Neural crest cell (in vitro differentiated cells): Measurements from ENCODE around the gene ZNF808. TPM values are rescaled to one million over a fixed set of nuclear protein-coding genes. Genes with fewer than 3 reads are reported as not detected.
"Not testable (repeated sequence)": the region's sequence is repeated elsewhere in the genome, so short reads cannot be mapped to it uniquely, and the experiment has no call there.

ENCODE experiments used
- DNase-seq: peaks from one replicate; pipeline ENCODE4 v3.0.0; 2021; ENCODE audit warnings: low read depth, mixed read lengths, low spot score
- H3K27ac Mint-ChIP-seq: one replicate; pipeline ENCODE4 v1.8.0; 2021; ENCODE audit warnings: mild to moderate bottlenecking, mixed read lengths; ENCODE audit not compliant: unreplicated experiment
- H3K27me3 Mint-ChIP-seq: 2 replicates; pipeline ENCODE4 v1.8.0; 2021; ENCODE audit warnings: low read depth, mild to moderate bottlenecking, mixed read lengths
- H3K36me3 Mint-ChIP-seq: 2 replicates; pipeline ENCODE4 v1.8.0; 2021; ENCODE audit warnings: low read depth, mild to moderate bottlenecking, mixed read lengths
- H3K4me1 Mint-ChIP-seq: 2 replicates; pipeline ENCODE4 v1.8.0; 2021; ENCODE audit warnings: mixed read lengths
- H3K4me3 Mint-ChIP-seq: one replicate; pipeline ENCODE4 v1.8.0; 2021; ENCODE audit warnings: mild to moderate bottlenecking, mixed read lengths
- H3K9me3 Mint-ChIP-seq: 2 replicates; pipeline ENCODE4 v1.8.0; 2021; ENCODE audit warnings: mixed read lengths
- total RNA-seq: library from RNA; stranded (reverse); gene quantifications from 2 replicates; pipeline ENCODE4 v1.2.1, GENCODE V29; 2021
- TF ChIP-seq, protein P1 (sequence below): fragments of 200-600 bp; sonication (generic); conservative IDR thresholded peaks from 2 replicates; pipeline ENCODE4 v1.5.0; 2021; ENCODE audit warnings: antibody characterized with exemption, mild to moderate bottlenecking

Gene ZNF808
- total RNA-seq, 1 donor from 2014 or later: 23.4 TPM

DNA sequence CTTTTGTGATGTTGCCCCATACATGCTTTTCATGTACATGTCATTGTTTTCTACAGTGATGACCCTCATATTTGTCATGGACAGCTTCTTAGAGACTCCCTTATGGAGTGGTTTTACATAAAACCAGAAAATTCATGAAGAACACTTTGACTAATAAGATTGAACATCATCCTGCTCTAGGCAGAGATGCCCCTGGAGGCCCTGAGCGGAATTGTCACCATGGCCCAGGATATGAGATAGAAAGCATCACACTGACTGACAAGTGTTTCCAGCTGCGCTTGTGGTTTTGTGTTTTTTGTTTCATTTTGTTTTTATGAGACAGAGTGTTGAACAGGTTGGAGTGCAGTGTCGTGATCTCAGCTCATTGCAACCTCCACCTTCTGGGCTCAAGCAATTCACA lies 64.8 kb downstream of the ZNF808 start:
- TF ChIP-seq, protein P1, sequence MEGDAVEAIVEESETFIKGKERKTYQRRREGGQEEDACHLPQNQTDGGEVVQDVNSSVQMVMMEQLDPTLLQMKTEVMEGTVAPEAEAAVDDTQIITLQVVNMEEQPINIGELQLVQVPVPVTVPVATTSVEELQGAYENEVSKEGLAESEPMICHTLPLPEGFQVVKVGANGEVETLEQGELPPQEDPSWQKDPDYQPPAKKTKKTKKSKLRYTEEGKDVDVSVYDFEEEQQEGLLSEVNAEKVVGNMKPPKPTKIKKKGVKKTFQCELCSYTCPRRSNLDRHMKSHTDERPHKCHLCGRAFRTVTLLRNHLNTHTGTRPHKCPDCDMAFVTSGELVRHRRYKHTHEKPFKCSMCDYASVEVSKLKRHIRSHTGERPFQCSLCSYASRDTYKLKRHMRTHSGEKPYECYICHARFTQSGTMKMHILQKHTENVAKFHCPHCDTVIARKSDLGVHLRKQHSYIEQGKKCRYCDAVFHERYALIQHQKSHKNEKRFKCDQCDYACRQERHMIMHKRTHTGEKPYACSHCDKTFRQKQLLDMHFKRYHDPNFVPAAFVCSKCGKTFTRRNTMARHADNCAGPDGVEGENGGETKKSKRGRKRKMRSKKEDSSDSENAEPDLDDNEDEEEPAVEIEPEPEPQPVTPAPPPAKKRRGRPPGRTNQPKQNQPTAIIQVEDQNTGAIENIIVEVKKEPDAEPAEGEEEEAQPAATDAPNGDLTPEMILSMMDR: no peak
- Mint-ChIP-seq H3K9me3 (peaks cover 5% of the 10 kb centered on the region), H3K4me1 (no peaks in the 10 kb centered on the region), H3K27me3 (no peaks in the 10 kb centered on the region), H3K36me3 (peaks cover 43% of the 10 kb centered on the region), H3K27ac (no peak overlapping the region), H3K4me3 (no peak overlapping the region)
- DNase-seq: no peak

DNA sequence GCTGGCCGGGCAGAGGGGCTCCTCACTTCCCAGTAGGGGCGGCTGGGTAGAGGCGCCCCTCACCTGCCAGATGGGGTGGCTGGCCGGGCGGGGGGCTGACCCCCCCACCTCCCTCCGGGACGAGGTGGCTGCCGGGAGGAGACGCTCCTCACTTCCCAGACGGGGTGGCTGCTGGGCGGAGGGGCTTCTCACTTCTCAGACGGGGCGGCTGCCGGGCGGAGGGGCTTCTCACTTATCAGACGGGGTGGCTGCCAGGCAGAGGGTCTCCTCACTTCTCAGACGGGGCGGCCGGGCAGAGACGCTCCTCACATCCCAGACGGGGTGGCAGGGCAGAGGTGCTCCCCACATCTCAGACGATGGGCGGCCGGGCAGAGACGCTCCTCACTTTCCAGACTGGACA lies 66.0 kb downstream of the ZNF808 start:
- not testable (repeated sequence) for H3K27me3 Mint-ChIP-seq, H3K27ac Mint-ChIP-seq, H3K4me1 Mint-ChIP-seq, H3K9me3 Mint-ChIP-seq, DNase-seq, H3K4me3 Mint-ChIP-seq
- peaks cover 41% of the 10 kb centered on the region for H3K36me3 Mint-ChIP-seq

DNA sequence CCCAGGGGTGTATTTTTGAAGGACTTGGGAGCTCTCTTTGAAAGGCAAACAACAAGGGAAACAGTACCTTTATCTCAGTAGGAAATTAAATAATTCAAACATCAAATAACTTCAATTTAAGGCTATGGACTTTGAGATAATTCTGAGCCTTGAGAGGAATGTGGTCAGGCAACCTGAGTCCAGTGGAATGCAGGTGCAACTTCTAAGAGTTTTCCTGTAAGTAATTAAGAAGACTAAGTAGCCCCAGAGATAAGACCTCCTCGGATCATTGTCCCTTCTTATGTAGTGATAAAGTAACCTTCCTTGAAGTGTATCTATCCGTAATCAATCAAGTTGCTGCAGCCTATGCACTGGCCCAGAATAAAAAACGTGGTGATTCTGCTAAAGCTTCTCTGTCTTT lies 71.8 kb downstream of the ZNF808 start:
- DNase-seq: no peak
- no peak overlapping the region for H3K4me3 Mint-ChIP-seq
- peaks cover 21% of the 10 kb centered on the region for H3K4me1 Mint-ChIP-seq
- peaks cover 9% of the 10 kb centered on the region for H3K9me3 Mint-ChIP-seq
- TF ChIP-seq, protein P1: no peak
- H3K27me3 Mint-ChIP-seq: no peaks in the 10 kb centered on the region
- no peak overlapping the region for H3K27ac Mint-ChIP-seq
- H3K36me3 Mint-ChIP-seq: peaks cover 28% of the 10 kb centered on the region

DNA sequence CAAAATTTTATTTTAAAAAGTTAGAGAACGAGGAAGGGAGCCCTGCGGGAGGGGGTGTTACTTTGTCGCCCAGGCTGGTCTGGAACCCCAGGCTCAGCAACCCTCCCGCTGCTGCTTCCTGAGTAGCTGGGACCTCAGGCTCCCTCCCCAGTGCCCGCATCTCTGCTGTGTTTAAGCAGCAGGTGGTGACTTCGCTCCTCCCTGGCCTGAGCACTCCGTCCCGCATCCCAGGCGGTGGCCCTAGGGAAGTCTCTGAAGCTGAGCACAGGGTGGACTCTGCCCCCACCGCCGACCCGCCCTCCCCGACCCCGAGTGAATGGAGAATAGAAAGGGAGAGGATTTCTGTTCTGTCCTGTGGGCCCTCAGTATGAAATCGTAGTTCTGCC lies 73.2 kb downstream of the ZNF808 start:
- peaks cover 9% of the 10 kb centered on the region for H3K9me3 Mint-ChIP-seq
- peak overlapping the region; percentile 67 for H3K27ac Mint-ChIP-seq
- TF ChIP-seq, protein P1: no peak
- DNase-seq: no peak
- peaks cover 23% of the 10 kb centered on the region for H3K4me1 Mint-ChIP-seq
- H3K27me3 Mint-ChIP-seq: no peaks in the 10 kb centered on the region
- H3K4me3 Mint-ChIP-seq: peak overlapping the region; percentile 91
- H3K36me3 Mint-ChIP-seq: peaks cover 25% of the 10 kb centered on the region

DNA sequence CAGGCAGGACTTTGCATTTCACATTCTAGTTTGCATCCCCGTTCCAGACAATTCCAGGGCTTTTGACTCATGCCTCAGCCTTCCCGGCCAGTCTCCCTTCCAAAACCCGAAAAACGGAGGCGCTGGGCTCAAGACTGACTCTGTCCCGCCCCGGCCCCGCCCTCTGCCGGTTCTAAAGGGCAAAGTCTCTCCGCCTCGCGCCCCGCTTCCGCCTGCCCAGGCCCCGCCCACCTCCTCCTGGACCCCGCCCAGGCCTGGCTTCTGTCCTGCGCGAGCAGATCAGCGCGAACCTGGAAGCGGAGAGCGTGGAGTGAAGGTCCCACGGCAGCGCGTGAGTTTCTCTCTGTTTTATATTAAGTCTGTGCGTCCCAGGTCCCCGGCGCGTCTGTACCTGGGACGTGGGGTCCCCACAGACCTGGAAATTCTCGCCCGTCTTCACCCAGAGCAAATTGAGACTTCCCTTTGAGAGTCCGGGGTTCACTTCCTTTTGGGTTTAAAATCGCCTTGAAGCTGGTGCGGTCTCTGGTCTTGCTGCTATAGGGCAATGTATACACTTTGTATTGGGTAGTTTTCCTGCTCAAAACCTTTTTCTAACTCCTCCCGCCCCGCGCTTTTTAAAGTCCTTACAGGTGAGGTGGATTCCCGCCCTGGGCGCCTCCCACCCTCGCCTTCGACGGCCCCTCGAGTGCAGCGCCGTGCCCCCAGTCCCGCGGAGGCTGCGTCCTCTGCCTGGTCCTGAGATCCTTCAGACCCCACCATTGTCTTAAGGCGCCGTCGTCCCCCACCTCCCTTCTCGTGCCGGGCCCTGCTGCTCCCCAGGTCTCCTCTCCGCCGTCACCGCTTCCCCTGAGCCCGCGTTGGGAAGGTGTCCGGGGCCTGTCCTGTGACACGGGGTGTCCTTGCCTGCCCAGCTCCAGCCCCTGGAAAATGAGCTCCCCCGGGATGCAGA lies 73.8 kb downstream of the ZNF808 start:
- Mint-ChIP-seq H3K4me1 (peaks cover 25% of the 10 kb centered on the region), H3K36me3 (peaks cover 23% of the 10 kb centered on the region), H3K9me3 (peaks cover 7% of the 10 kb centered on the region), H3K27me3 (no peaks in the 10 kb centered on the region), H3K4me3 (peak overlapping the region; percentile 91), H3K27ac (peak overlapping the region; percentile 67)
- DNase-seq: peak; percentile 93
- TF ChIP-seq, protein P1: peak; percentile 56

DNA sequence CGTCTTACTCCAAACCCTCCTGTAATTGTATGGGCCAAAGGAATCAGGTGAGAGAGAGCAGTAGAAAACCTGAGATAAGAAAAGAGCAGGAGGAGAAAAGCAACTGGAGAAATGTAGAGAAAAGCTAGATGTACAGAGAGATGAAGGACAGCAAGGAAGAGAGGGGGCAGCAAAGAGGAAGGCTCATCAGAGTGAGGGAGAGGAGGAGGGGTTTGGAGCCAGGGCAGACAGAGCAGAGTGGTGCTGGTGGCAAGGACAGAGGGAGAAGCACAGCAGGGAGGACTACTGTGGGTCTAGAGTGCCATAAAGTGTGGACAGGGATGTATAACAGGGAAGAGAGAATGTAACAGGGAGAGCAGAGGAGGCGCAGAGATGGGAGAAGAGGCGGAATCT lies 74.5 kb downstream of the ZNF808 start:
- H3K27me3 Mint-ChIP-seq, DNase-seq, H3K27ac Mint-ChIP-seq, H3K9me3 Mint-ChIP-seq: not testable (repeated sequence)
- Mint-ChIP-seq H3K36me3 (peaks cover 20% of the 10 kb centered on the region), H3K4me1 (peaks cover 25% of the 10 kb centered on the region), H3K4me3 (peak overlapping the region; percentile 91)
- TF ChIP-seq, protein P1: peak; percentile 39
